A549 (cell line): ENCODE results near the gene NNMT. TPM values are rescaled to one million over a fixed set of nuclear protein-coding genes. Genes with fewer than 3 reads are reported as not detected.

Experiments
- ATAC-seq, 2 experiments: fragments of 200-7000 bp in 1 of 2; fragments of >200 bp in 1 of 2; cut with Nextera tagmentation in 1 of 2; cut with Tn5 transposase in 1 of 2; 3 replicates each; pipeline versions ENCODE4 v1.8.0 to v1.9.1; 2018 to 2020; ENCODE audit warnings: mild to moderate bottlenecking in 1 of 2, moderate library complexity in 1 of 2
- CTCF ChIA-PET: fragments of 300-600 bp; sonication (Branson Sonifier 250); formaldehyde crosslinking; extraction: SDS; loops from one replicate; lab custom pipeline; 2021; ENCODE audit warnings: antibody characterized with exemption, inconsistent platforms; lab: Yijun Ruan, JAX
- POLR2A ChIA-PET: fragments of 350-600 bp; formaldehyde crosslinking; extraction: SDS; loops from one replicate; lab custom pipeline; 2021; ENCODE audit warnings: antibody characterized with exemption, inconsistent platforms; lab: Yijun Ruan, JAX
- DNase-seq, 2 experiments: peaks; one replicate each; pipeline versions ENCODE4 v3.0.0 to v3.0.0-alpha.2; 2011 to 2016; ENCODE audit warnings: low read depth in 1 of 2, low spot score in 1 of 2
- FAIRE-seq: peaks from 2 replicates; lab custom pipeline; 2011; peaks lifted over from hg19 to GRCh38; lab: Jason Lieb, UNC
- H3K27ac ChIP-seq, 2 experiments: fragments of >200 bp; sonication (Bioruptor Twin); formaldehyde crosslinking; 3 replicates each; pipeline ENCODE4 v1.5.1; 2016 to 2017
- H3K4me1 ChIP-seq: fragments of >200 bp; sonication (Bioruptor Twin); formaldehyde crosslinking; 3 replicates; pipeline ENCODE4 v1.6.1; 2016
- H3K4me2 ChIP-seq: fragments of >200 bp; sonication (Bioruptor Twin); formaldehyde crosslinking; 3 replicates; pipeline ENCODE4 v1.6.1; 2016
- H3K4me3 ChIP-seq: fragments of >200 bp; sonication (Bioruptor Twin); formaldehyde crosslinking; 3 replicates; pipeline ENCODE4 v1.5.1; 2016
- H3K9me3 ChIP-seq: fragments of >200 bp; sonication (Bioruptor Twin); formaldehyde crosslinking; 3 replicates; pipeline ENCODE4 v1.6.1; 2016
- BHLHE40 ChIP-seq: IDR thresholded peaks from 2 replicates; pipeline ENCODE4 v1.6.1; 2012; ENCODE audit warnings: low read depth, low read length, inconsistent platforms
- CBX2 ChIP-seq: fragments of 200-600 bp; sonication (generic); IDR thresholded peaks from 2 replicates; pipeline ENCODE4 v1.6.1; 2016; ENCODE audit warnings: low read depth, mild to moderate bottlenecking, borderline replicate concordance
- CEBPB ChIP-seq, 2 experiments: fragments of >200 bp in 1 of 2; sonication (Bioruptor Twin) in 1 of 2; formaldehyde crosslinking in 1 of 2; IDR thresholded peaks; 2 replicates each; pipeline ENCODE4 v1.6.1; 2012 to 2016
- CHD2 ChIP-seq: fragments of 150-350 bp; IDR thresholded peaks from 2 replicates; pipeline ENCODE4 v1.6.1; 2014; ENCODE audit warnings: low read length; ENCODE audit not compliant: partially characterized antibody
- EHF ChIP-seq: fragments of 250-450 bp; sonication (Bioruptor Pico); IDR thresholded peaks from 2 replicates; pipeline ENCODE4 v1.5.0; 2020; ENCODE audit warnings: mild to moderate bottlenecking
- HDAC2 ChIP-seq: fragments of 200-600 bp; sonication (generic); IDR thresholded peaks from 2 replicates; pipeline ENCODE4 v1.6.1; 2016
- HEYL ChIP-seq: fragments of 250-450 bp; sonication (Bioruptor Pico); IDR thresholded peaks from 2 replicates; pipeline ENCODE4 v1.8.0; 2021; ENCODE audit warnings: mild to moderate bottlenecking, moderate library complexity
- HOXA7 ChIP-seq: fragments of 250-450 bp; sonication (Bioruptor Pico); IDR thresholded peaks from 2 replicates; pipeline ENCODE4 v1.5.0; 2020; ENCODE audit warnings: mild to moderate bottlenecking, moderate library complexity
- HOXB5 ChIP-seq: fragments of 250-450 bp; sonication (Bioruptor Pico); IDR thresholded peaks from 2 replicates; pipeline ENCODE4 v1.5.0; 2020; ENCODE audit warnings: mild to moderate bottlenecking, moderate library complexity
- JUN ChIP-seq, 2 experiments: fragments of >200 bp; sonication (Bioruptor Twin); formaldehyde crosslinking; IDR thresholded peaks; 2 replicates in 1 of 2; 3 replicates in 1 of 2; pipeline ENCODE4 v1.6.1; 2016 to 2017
- KDM1A ChIP-seq: fragments of 200-600 bp; sonication (generic); IDR thresholded peaks from 2 replicates; pipeline ENCODE4 v1.6.1; 2016; ENCODE audit warnings: low read depth, mild to moderate bottlenecking
- KDM5A ChIP-seq: fragments of 200-600 bp; sonication (generic); IDR thresholded peaks from 2 replicates; pipeline ENCODE4 v1.6.1; 2016; ENCODE audit warnings: antibody characterized with exemption, mild to moderate bottlenecking
- NFE2L2 ChIP-seq: fragments of 150-350 bp; conservative IDR thresholded peaks from 2 replicates; pipeline ENCODE4 v1.6.1; 2014; ENCODE audit warnings: low read length
- POLR2A ChIP-seq: IDR thresholded peaks from 2 replicates; pipeline ENCODE4 v1.6.1; 2012; ENCODE audit warnings: mild to moderate bottlenecking, low read length
- POLR2AphosphoS2 ChIP-seq: conservative IDR thresholded peaks from 2 replicates; pipeline ENCODE4 v1.6.1; 2012; ENCODE audit warnings: low read length, improper control_type of control experiment, inconsistent platforms
- RFX5 ChIP-seq: fragments of 450-650 bp; IDR thresholded peaks from 2 replicates; pipeline ENCODE4 v1.7.1; 2014; ENCODE audit warnings: antibody characterized with exemption, mild to moderate bottlenecking, moderate library complexity
- SMC3 ChIP-seq: fragments of >200 bp; sonication (Bioruptor Twin); formaldehyde crosslinking; IDR thresholded peaks from 3 replicates; pipeline ENCODE4 v1.6.1; 2018; ENCODE audit warnings: inconsistent platforms
- TFCP2L1 ChIP-seq: fragments of 250-450 bp; sonication (Bioruptor Pico); IDR thresholded peaks from 2 replicates; pipeline ENCODE4 v1.5.0; 2021; ENCODE audit warnings: mild to moderate bottlenecking
- ZNF302 ChIP-seq: fragments of 250-450 bp; sonication (Bioruptor Pico); IDR thresholded peaks from 2 replicates; pipeline ENCODE4 v1.9.0; 2021; ENCODE audit warnings: inconsistent platforms, mild to moderate bottlenecking, moderate library complexity
- ZSCAN20 ChIP-seq: fragments of 250-450 bp; sonication (Bioruptor Pico); IDR thresholded peaks from 2 replicates; pipeline ENCODE4 v1.8.0; 2022; ENCODE audit warnings: mild to moderate bottlenecking, moderate library complexity
- WGBS: methylation state at CpG from one replicate; pipeline ENCODE4 v1.1.6; 2017; ENCODE audit errors: missing lambda C conversion rate; 5-methylcytosine and 5-hydroxymethylcytosine counted together
- polyA plus RNA-seq, 4 experiments: library from polyadenylated mRNA; depleted of rRNA in 3 of 4; stranded (reverse); fragments of >200 nt; fragmentation: RNase III in 1 of 4; extraction: RNeasy Plus Mini Kit Qiagen cat#74134 plus additional on column Dnase treatment in 1 of 4; gene quantifications; 2 replicates in 3 of 4; 3 replicates in 1 of 4; pipeline ENCODE4 v1.2.3, GENCODE V29; 2011 to 2017
- TF ChIP-seq, protein P1 (sequence below): fragments of >200 bp; sonication (Bioruptor Twin); formaldehyde crosslinking; IDR thresholded peaks from 2 replicates; pipeline ENCODE4 v1.6.1; 2016
- TF ChIP-seq, protein P2 (sequence below): IDR thresholded peaks from 2 replicates; pipeline ENCODE4 v1.6.1; 2012
- TF ChIP-seq, protein P3 (sequence below): IDR thresholded peaks from 2 replicates; pipeline ENCODE4 v1.6.1; 2012; ENCODE audit warnings: low read depth, borderline replicate concordance
- TF ChIP-seq, protein P4 (sequence below): IDR thresholded peaks from 2 replicates; pipeline ENCODE4 v1.6.1; 2012
- TF ChIP-seq, protein P5 (sequence below): fragments of 250-450 bp; sonication (Bioruptor Pico); IDR thresholded peaks from 2 replicates; pipeline ENCODE4 v1.5.0; 2021; ENCODE audit warnings: mild to moderate bottlenecking, moderate library complexity, borderline replicate concordance
- TF ChIP-seq, protein P6 (sequence below): fragments of 200-600 bp; sonication (generic); IDR thresholded peaks from 2 replicates; pipeline ENCODE4 v1.6.1; 2016; ENCODE audit warnings: antibody characterized with exemption, mild to moderate bottlenecking, moderate library complexity

NNMT gene
- polyA plus RNA-seq, 2 of the 4 experiments (the other 2 are of a cell fraction) = 285 to 421 TPM

DNA sequence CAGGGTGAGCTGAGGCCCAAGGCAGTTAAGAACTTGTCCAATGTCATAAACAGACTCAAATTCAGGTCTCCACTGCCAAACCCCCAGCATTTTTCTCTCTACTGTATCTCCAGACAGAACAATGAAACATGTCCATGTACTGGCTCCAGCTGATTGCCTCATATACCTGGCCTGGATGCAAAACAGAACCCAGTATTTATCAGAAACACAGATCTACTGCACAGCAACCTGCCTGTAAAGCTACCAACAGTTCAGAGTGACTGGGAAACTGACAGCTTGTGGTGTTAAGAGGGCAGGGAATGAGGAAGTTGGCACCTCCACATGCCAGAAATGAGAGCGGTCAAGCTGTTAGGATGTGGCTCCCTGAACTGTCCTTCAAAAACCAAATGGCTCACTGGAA, 62.5 kb downstream of the NNMT start:
- H3K4me3 ChIP-seq = no peak overlapping the region
- WGBS = 92% methylated on average over 1 of the region's 1 CpG
- FAIRE-seq = no peak
- 0 out of 3 replicates have a peak, but pooled peaks cover 5% of the 10 kb centered on the region for H3K4me1 ChIP-seq
- ChIA-PET POLR2A (no interaction called here), CTCF (interaction anchor here (0.8 kb wide), 1 partner anchor 18 kb away, joined by 5 read pairs; no protein-coding TSS in a partner anchor)
- no peaks in the 10 kb centered on the region for H3K9me3 ChIP-seq
- DNase-seq = no peak
- ATAC-seq = no peak
- TF ChIP-seq NFE2L2 (no peak), KDM5A (no peak)
- no peak overlapping the region for H3K27ac ChIP-seq
- H3K4me2 ChIP-seq = no peak overlapping the region

DNA sequence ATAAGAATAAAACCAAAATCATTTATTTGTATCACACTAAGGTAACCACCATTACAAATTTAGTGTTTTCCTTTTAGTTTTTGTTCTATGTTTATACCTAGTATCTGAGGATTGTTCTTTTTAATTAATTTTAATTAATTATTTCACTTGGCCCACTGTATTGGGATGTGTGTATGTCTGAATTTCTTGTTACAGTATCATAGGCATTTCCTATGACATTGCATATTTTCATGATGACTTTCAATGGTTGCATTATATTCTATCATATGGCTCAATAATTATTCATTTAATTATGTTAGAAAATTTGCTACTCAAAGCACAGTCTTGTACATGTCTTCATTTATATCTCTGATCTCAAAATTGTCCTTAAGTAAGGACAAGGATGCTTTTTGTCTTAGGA, 63.1 kb downstream of the NNMT start:
- CTCF ChIA-PET = interaction anchor here (0.8 kb wide), 1 partner anchor 19 kb away, joined by 5 read pairs; no protein-coding TSS in a partner anchor
- Histone ChIP-seq H3K4me2 (no peak overlapping the region), H3K4me1 (no peaks in the 10 kb centered on the region), H3K9me3 (no peaks in the 10 kb centered on the region), H3K27ac (no peak overlapping the region), H3K4me3 (no peak overlapping the region)
- ATAC-seq (no peak), DNase-seq (no peak), FAIRE-seq (no peak)
- POLR2A ChIA-PET = no interaction called here
- TF ChIP-seq KDM1A (no peak), ZSCAN20 (no peak), EHF (no peak), TFCP2L1 (CRISPR knock-in tag) (no peak), ZNF302 (CRISPR knock-in tag) (no peak), CEBPB (IDR thresholded peaks at IDR 0.05) (no peak), KDM5A (no peak), BHLHE40 (no peak), CHD2 (no peak), POLR2AphosphoS2 (no peak), CBX2 (no peak)
- TF ChIP-seq, protein P1, sequence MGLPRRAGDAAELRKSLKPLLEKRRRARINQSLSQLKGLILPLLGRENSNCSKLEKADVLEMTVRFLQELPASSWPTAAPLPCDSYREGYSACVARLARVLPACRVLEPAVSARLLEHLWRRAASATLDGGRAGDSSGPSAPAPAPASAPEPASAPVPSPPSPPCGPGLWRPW = no peak

DNA sequence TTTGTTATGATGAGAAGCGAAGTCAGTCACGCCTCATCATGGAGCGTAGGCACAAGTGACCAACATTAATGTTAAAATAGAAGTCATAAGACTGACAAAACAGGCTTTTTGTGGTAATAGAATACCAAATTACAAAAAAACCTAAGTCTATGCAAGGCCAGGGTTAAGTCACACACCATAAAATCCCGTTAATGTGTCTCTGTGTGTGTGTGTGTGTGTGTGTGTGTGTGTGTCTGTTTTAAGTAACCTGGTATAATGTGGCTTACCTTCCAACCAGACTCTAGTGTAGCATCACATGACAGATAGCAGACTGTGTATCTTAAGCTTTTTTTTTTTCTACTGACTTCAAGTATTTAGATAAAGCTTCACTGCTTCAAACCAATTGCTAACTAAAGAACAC, 66.1 kb downstream of the NNMT start:
- H3K27ac ChIP-seq = no peak overlapping the region
- ChIA-PET POLR2A (no interaction called here), CTCF (interaction anchor here (1.1 kb wide), 1 partner anchor 11 kb away, joined by 4 read pairs; no protein-coding TSS in a partner anchor)
- no peaks in the 10 kb centered on the region for H3K9me3 ChIP-seq
- 81% methylated on average over 4 of the region's 4 CpGs for WGBS
- FAIRE-seq (no peak), ATAC-seq (no peak), DNase-seq (no peak)
- no peak overlapping the region for H3K4me3 ChIP-seq
- no peak for TF ChIP-seq HEYL (CRISPR knock-in tag)
- no peak for TF ChIP-seq HDAC2
- TF ChIP-seq, protein P2, sequence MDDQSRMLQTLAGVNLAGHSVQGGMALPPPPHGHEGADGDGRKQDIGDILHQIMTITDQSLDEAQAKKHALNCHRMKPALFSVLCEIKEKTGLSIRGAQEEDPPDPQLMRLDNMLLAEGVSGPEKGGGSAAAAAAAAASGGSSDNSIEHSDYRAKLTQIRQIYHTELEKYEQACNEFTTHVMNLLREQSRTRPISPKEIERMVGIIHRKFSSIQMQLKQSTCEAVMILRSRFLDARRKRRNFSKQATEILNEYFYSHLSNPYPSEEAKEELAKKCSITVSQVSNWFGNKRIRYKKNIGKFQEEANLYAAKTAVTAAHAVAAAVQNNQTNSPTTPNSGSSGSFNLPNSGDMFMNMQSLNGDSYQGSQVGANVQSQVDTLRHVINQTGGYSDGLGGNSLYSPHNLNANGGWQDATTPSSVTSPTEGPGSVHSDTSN = no peak
- no peak for TF ChIP-seq CEBPB (IDR thresholded peaks at IDR 0.05)
- TF ChIP-seq HOXA7 = no peak
- no peak for TF ChIP-seq CBX2
- no peak for TF ChIP-seq RFX5
- peaks cover 11% of the 10 kb centered on the region for H3K4me1 ChIP-seq
- H3K4me2 ChIP-seq = no peak overlapping the region

DNA sequence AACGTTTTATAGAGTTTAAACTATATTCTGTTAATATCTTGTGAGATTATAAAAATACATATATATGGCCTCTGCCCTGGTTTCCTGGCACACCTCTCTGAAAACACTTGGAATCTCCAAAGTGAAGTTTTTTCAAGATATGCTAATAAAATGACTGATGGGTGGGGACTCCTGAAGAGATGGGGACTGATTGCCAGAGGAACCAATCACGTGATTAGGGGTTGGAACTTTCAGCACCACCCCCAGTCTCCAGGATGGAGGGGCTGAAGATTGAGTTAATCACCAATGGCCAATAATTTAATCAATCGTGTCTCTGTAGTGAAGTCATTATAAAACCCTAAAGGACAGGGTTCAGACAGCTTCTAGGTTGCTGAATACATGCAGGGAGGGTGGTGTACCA, 66.8 kb downstream of the NNMT start:
- 38% methylated on average over 3 of the region's 3 CpGs for WGBS
- FAIRE-seq = no peak
- DNase-seq = no peak
- POLR2A ChIA-PET = no interaction called here
- H3K4me1 ChIP-seq = peaks cover 14% of the 10 kb centered on the region
- no peak overlapping the region for H3K27ac ChIP-seq
- no peak overlapping the region for H3K4me3 ChIP-seq
- ATAC-seq = no peak
- no peak overlapping the region for H3K4me2 ChIP-seq
- CTCF ChIA-PET = interaction anchor here (1.1 kb wide), 1 partner anchor 12 kb away, joined by 4 read pairs; no protein-coding TSS in a partner anchor
- no peaks in the 10 kb centered on the region for H3K9me3 ChIP-seq
- TF ChIP-seq, protein P3, sequence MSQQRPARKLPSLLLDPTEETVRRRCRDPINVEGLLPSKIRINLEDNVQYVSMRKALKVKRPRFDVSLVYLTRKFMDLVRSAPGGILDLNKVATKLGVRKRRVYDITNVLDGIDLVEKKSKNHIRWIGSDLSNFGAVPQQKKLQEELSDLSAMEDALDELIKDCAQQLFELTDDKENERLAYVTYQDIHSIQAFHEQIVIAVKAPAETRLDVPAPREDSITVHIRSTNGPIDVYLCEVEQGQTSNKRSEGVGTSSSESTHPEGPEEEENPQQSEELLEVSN = no peak
- TF ChIP-seq ZNF302 (CRISPR knock-in tag) (no peak), HOXA7 (no peak), JUN (IDR thresholded peaks at IDR 0.05) (no peak), POLR2A (no peak), SMC3 (no peak), HOXB5 (CRISPR knock-in tag) (no peak)
- TF ChIP-seq, protein P4, sequence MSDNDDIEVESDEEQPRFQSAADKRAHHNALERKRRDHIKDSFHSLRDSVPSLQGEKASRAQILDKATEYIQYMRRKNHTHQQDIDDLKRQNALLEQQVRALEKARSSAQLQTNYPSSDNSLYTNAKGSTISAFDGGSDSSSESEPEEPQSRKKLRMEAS = no peak
- TF ChIP-seq, protein P5, sequence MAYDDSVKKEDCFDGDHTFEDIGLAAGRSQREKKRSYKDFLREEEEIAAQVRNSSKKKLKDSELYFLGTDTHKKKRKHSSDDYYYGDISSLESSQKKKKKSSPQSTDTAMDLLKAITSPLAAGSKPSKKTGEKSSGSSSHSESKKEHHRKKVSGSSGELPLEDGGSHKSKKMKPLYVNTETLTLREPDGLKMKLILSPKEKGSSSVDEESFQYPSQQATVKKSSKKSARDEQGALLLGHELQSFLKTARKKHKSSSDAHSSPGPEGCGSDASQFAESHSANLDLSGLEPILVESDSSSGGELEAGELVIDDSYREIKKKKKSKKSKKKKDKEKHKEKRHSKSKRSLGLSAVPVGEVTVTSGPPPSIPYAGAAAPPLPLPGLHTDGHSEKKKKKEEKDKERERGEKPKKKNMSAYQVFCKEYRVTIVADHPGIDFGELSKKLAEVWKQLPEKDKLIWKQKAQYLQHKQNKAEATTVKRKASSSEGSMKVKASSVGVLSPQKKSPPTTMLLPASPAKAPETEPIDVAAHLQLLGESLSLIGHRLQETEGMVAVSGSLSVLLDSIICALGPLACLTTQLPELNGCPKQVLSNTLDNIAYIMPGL (CRISPR knock-in tag) = no peak
- TF ChIP-seq, protein P6, sequence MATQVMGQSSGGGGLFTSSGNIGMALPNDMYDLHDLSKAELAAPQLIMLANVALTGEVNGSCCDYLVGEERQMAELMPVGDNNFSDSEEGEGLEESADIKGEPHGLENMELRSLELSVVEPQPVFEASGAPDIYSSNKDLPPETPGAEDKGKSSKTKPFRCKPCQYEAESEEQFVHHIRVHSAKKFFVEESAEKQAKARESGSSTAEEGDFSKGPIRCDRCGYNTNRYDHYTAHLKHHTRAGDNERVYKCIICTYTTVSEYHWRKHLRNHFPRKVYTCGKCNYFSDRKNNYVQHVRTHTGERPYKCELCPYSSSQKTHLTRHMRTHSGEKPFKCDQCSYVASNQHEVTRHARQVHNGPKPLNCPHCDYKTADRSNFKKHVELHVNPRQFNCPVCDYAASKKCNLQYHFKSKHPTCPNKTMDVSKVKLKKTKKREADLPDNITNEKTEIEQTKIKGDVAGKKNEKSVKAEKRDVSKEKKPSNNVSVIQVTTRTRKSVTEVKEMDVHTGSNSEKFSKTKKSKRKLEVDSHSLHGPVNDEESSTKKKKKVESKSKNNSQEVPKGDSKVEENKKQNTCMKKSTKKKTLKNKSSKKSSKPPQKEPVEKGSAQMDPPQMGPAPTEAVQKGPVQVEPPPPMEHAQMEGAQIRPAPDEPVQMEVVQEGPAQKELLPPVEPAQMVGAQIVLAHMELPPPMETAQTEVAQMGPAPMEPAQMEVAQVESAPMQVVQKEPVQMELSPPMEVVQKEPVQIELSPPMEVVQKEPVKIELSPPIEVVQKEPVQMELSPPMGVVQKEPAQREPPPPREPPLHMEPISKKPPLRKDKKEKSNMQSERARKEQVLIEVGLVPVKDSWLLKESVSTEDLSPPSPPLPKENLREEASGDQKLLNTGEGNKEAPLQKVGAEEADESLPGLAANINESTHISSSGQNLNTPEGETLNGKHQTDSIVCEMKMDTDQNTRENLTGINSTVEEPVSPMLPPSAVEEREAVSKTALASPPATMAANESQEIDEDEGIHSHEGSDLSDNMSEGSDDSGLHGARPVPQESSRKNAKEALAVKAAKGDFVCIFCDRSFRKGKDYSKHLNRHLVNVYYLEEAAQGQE = no peak
